ENCODE measurements around the gene RXRB. TPM values are rescaled to one million over a fixed set of nuclear protein-coding genes. Genes with fewer than 3 reads are reported as not detected.

RXRB gene
- total RNA-seq, 2 donors from 2014 or later = 17.1 to 17.4 TPM

DNA sequence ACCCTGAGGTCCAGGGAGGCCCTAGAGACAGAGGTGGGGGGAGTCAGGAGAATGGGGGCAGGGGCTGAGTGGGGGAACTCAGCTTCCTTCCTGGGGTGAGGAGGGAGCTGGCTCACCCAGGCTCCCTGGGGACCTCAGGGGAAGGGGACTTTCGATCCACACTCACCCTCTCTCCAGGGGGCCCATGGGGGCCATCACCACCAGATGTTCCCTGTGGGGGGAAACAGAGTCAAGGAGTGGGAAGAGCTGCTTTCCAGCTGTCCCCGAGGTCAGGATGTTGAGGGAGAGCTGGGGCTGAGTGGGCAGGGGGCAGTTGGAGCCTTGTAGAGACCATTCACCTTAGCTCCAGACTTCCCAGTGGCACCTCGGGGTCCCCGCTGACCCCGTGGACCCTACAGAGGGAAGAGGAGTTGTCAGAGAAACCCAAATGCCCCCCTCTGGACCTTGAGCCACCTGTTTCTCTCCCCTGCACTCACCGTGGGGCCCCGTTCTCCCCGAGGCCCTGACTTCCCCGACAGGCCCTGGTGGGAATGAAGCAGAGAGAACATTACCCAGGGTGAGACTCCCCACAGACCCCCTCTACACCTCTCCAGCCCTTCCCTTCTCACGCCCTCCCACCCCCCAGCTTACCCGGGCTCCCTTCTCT is 26.8 kb downstream of the RXRB start:
- Histone ChIP-seq H3K27me3 (no peaks in the 10 kb centered on the region), H3K27ac (no peak overlapping the region), H3K36me3 (no peaks in the 10 kb centered on the region), H3K4me3 (no peak overlapping the region), H3K4me1 (no peaks in the 10 kb centered on the region), H3K9me3 (no peaks in the 10 kb centered on the region)
- DNase-seq (ENCODE audit: low spot score) = no peak
- TF ChIP-seq, protein P1, sequence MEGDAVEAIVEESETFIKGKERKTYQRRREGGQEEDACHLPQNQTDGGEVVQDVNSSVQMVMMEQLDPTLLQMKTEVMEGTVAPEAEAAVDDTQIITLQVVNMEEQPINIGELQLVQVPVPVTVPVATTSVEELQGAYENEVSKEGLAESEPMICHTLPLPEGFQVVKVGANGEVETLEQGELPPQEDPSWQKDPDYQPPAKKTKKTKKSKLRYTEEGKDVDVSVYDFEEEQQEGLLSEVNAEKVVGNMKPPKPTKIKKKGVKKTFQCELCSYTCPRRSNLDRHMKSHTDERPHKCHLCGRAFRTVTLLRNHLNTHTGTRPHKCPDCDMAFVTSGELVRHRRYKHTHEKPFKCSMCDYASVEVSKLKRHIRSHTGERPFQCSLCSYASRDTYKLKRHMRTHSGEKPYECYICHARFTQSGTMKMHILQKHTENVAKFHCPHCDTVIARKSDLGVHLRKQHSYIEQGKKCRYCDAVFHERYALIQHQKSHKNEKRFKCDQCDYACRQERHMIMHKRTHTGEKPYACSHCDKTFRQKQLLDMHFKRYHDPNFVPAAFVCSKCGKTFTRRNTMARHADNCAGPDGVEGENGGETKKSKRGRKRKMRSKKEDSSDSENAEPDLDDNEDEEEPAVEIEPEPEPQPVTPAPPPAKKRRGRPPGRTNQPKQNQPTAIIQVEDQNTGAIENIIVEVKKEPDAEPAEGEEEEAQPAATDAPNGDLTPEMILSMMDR (IDR thresholded peaks at IDR 0.05) = no peak

DNA sequence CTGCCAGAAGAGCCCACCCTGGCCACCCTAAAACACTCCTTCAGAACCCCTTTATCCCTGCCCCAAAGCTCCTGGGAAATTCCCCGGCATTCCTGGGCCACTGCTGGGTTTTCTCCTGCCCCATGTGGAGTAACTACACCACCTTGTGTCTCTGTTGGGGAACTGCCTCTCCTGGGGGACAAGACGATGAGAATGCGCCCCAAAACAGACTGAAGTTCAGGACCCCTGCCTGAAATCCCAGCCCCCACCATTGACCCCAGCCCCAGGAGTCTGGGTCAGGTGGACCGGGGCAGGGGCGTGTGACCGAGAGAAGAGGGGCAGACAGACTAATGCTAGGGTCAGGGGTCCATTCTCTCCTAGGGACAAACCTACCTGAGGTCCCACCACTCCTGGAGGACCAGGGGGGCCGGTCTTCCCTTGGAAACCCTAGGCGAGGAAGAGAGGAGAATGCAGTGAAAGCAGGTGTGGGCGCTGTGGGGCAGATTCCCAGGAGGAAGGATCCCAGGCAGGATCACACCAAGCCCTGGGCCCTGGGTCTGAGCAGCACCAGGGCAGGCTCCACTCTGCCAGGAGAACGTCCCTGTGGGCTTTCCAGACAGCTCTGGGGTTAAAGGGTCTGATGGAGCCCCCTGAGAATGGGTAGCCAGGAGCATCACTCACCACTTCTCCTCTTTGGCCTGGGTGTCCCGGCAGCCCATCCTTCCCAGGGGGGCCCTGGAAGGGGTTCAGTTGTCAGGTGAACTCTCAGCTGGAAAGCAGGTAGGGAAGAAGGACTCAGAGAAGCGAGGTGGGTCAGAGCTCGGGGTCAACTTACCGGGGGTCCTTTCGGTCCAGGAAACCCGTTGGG is 27.6 kb downstream of the RXRB start:
- DNase-seq (ENCODE audit: low spot score) = no peak
- no peaks in the 10 kb centered on the region for H3K9me3 ChIP-seq
- TF ChIP-seq, protein P1 (IDR thresholded peaks at IDR 0.05) = peak in 1 of 2 donors; percentile 49
- H3K27ac ChIP-seq = no peak overlapping the region
- no peaks in the 10 kb centered on the region for H3K27me3 ChIP-seq
- no peaks in the 10 kb centered on the region for H3K36me3 ChIP-seq
- H3K4me3 ChIP-seq = no peak overlapping the region
- no peaks in the 10 kb centered on the region for H3K4me1 ChIP-seq

DNA sequence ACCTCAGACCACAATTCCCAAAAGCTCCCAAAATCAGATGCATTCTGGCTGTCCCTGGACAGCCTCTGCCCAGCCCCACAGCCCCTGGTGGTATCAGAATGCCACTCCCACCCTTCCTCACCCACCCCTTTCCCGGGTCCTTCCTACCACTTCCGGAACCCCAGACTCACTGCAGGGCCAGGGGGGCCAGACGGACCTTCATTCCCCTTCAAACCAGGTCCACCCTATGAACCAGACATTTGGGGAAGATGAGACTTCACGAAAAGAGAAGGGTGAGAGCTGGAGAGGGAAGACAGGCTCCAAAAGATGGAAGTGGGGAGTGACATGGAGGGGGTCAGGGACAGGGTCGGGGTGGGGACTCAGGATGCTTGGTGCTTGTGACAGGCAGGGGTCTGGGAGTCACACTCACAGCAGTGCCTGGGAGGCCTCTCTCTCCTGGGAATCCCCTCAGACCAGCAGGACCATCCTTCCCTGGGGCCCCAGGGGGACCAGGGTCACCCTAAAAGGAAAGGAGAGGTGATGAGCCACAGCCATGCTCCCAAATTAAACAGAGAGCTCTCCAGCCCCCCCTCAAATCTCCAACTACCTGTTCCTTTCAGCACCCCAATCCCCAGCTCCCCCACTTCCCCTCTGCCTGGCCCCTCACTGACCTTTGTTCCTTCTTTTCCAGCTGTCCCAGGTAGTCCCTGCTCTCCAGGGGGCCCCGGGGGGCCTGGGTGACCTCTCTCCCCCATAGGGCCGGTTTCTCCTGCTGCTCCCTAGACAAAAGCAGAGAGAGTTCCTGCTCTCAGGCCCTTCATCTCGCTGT is 28.4 kb downstream of the RXRB start:
- TF ChIP-seq, protein P1 (IDR thresholded peaks at IDR 0.05) = no peak
- no peaks in the 10 kb centered on the region for H3K9me3 ChIP-seq
- no peak overlapping the region for H3K27ac ChIP-seq
- no peak overlapping the region for H3K4me3 ChIP-seq
- H3K4me1 ChIP-seq = no peaks in the 10 kb centered on the region
- no peaks in the 10 kb centered on the region for H3K36me3 ChIP-seq
- DNase-seq (ENCODE audit: low spot score) = no peak
- H3K27me3 ChIP-seq = no peaks in the 10 kb centered on the region

DNA sequence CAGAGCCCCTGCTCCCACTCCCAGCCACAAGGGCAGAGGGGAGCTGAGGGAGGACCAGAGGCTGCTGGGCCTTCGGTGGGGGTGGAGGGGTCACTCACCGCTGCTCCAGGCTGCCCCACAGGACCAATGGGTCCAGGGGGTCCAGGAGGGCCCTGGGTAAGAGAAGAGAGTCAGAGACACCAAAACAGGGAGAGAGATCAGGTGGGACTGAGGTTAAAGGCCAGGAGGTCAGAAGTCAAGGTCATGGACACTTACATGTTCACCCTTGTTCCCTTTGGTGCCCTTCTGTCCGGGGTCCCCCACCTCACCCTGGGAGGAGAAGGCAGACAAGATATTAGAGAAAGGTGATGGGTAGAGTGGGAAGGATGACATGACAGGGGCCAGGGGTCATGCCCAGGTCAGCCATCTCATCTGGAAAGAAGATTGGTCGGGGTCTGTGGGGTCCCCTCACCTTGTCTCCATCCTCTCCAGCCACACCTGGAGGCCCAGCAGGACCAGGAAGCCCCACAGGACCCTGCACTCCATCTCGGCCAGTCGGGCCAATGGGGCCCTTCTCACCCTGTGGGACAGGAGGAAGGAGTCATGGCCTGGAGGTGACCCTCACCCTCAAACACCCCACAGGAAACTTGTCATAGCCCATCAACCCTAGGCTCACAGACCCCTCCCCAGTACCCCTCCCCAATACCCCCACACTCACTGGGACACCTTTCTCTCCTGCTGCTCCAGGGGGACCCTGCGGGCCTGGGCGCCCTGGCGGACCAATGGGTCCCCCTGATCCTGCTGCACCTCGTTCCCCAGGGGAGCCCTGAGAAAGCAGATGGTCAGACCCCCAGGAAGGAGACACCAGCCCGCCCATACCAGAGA is 29.2 kb downstream of the RXRB start:
- Histone ChIP-seq H3K4me3 (no peak overlapping the region), H3K9me3 (no peaks in the 10 kb centered on the region), H3K36me3 (no peaks in the 10 kb centered on the region), H3K27me3 (no peaks in the 10 kb centered on the region), H3K4me1 (no peaks in the 10 kb centered on the region), H3K27ac (no peak overlapping the region)
- TF ChIP-seq, protein P1 (IDR thresholded peaks at IDR 0.05) = no peak
- DNase-seq (ENCODE audit: low spot score) = no peak
